ENCODE results near the gene PRR23A.

The PRR23A gene

DNA sequence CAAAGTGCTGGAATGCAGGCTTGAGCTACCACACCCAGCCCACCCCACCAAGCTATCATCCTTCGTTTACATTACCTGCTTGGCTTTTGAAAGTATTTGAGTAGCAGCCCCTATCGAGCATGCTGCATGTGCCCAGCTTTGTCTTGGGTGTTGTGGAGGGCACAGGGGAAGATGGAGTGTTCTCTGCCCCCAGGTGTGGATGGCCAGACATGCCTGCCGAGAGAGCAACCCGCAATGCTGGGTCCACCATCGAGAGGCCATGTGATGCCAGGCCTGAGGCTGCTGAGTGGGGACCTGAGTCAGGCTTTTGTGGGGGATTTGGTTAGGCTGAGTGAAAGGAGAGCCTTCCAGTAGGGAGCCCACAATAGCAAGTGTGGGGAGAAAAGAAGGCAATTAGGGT, 33.1 kb downstream of the PRR23A start:
- no peak for DNase-seq (ENCODE audit: low spot score)

DNA sequence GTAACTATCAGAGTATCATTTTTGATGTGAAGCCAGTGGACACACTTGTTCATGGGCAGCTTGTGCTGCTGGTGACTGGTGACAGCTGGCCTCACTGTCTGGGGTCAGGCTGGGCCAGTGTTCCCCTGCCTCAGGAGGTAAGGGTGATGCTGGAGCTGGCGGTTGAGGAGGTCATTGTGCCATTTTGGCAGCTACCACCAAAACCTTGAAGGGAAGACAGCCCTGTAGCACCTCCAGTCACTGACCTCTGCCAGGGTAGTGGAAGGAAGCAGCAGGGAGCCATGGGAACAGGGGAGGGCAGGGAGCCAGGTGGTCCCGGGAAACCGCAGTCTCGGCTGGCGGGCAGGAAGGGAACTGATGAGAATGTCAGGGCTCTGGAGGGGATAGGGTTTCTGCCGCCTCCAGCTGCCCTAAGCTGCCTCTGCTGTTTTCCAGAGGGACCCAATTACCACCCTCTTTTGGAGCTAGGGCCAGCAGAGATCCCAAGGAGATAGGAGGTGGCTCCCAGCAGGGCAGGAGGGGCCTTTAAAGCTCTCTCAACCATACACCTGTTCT, 34.2 kb downstream of the PRR23A start:
- DNase-seq (ENCODE audit: low spot score), result no peak

DNA sequence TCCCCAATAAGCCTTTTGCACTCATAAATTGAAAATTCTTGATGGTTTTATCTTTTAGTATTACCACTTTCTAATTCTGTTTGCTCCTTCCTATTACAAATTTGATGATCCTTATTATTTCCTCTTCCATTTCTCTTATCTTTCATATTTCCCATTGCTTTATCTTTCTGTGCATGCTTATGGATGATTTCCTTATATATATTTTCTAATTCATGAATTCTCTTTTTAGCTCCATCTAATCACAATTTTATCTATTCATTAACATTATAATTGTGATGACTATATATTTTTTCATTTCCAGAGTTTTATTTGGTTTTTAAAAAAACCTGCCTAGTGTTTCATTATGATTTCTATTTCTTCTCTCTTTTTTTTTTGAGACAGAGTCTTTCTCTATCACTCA, 41.1 kb downstream of the PRR23A start:
- DNase-seq (ENCODE audit: low spot score), result no peak

DNA sequence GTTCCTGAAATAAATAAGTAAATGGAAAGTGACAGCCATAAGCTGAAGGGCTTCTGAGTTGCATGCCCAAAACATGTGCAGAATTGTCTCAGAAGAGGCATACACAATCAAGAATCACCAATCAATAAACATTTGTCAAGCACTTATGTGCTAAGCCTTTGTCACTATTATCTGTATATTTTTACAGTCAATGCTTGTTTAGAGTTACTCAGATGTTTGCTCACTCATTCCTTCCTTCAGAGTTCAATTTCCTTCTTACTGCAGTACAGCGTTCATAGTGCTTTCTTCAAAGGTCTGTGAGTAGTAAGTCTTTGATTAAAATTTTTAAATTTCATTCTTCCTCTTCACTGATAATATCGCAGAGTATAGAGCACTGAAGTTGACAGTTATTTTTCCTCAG, 41.8 kb downstream of the PRR23A start:
- no peak for DNase-seq (ENCODE audit: low spot score)

DNA sequence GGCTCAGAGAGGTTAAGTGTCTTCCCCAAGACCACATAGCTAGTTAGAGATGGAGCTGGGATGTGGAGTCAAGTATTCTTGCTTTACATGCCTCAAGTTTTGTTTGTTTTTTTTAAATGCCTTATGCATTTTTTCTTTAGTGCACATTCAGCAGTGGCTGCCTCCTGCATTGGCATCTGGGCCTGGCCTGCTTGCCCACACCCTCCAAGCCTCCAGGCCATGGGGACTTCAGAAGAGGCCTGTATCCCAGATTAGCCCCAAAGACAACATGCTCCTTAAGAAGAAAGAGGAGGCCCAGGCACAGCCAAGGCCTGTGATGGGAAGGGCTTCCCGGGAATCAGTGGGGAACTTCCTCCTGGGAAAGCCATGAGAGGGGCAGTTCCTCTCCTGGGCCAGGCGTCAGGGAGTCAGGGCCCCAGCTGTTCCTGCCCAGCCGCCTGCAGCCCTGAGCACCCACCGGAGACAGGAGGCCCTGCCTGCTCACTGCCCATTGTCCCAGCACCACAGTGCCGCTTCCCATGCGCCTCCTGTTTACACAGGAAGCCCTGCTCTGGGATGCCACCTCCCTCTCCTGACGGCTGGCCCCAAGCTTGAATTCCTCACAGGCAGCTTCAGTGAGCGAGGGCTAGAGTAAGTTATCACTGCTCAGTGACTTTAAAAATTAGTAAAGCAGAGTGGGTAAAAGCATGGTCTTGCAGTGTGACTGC, 43.1 kb downstream of the PRR23A start:
- no peak for DNase-seq (ENCODE audit: low spot score)

DNA sequence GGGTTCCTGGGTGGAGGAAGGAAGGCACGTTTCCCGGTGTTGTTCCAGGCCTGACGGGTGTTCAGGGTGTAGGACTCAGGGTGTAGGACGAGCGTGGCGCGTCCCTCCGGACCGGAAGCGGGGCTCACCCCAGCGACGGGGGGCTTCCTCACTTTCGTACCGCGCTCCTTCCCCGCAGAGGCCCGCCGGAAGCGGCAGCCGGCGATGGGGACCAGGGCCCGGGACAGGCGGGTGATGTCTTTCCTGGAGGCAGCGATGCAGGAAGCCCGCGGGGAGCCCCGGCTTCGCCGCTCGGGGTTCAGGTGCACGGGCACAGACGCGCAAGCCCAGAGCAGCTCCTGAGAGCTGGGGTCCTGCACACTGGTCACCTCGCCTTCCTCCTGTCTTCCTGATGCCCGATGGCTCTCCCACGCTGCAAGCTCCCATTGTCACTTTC, 45.6 kb downstream of the PRR23A start:
- no peak for DNase-seq (ENCODE audit: low spot score)

Data from pons (tissue), 1 donor.